Breast epithelium (tissue), 3 donors: ENCODE results near the gene NCK2.

ENCODE experiments used
- CTCF ChIP-seq, 3 donors: fragments of 450-650 bp; IDR thresholded peaks; one replicate each; pipeline ENCODE4 v1.5.1; 2016 to 2017; ENCODE audit warnings: antibody characterized with exemption in 3 of 3, mild to moderate bottlenecking in 3 of 3, moderate library complexity in 3 of 3
- POLR2A ChIP-seq: fragments of 450-650 bp; IDR thresholded peaks from one replicate; pipeline ENCODE4 v1.6.1; 2016; ENCODE audit warnings: antibody characterized with exemption, mild to moderate bottlenecking, moderate library complexity
- POLR2AphosphoS5 ChIP-seq, 3 donors: sonication (generic); formaldehyde crosslinking; IDR thresholded peaks; one replicate each; pipeline ENCODE4 v1.6.1; 2017; ENCODE audit warnings: antibody characterized with exemption in 3 of 3

- TF ChIP-seq POLR2A (no peak), CTCF (IDR thresholded peaks at IDR 0.05) (no peak), POLR2AphosphoS5 (IDR thresholded peaks at IDR 0.05) (no peak)
Observed at GRCh38 chr2:105820151-105820550, 75.4 kb downstream of the NCK2 start.
